Hepatocyte (in vitro differentiated cells): ENCODE results near the gene FRMD3. TPM values are rescaled to one million over a fixed set of nuclear protein-coding genes. Genes with fewer than 3 reads are reported as not detected.

ENCODE experiments used
- DNase-seq: peaks from one replicate; pipeline ENCODE4 v3.0.0-alpha.2; 2016; ENCODE audit warnings: low spot score
- H2AFZ ChIP-seq: fragments of 200-600 bp; sonication (generic); 2 replicates; pipeline ENCODE4 v1.6.0; 2016; ENCODE audit warnings: antibody characterized with exemption, mild to moderate bottlenecking
- H3K27ac ChIP-seq: fragments of 200-600 bp; sonication (generic); 2 replicates; pipeline ENCODE4 v1.5.1; 2016; ENCODE audit warnings: mild to moderate bottlenecking
- H3K27me3 ChIP-seq: fragments of 200-600 bp; sonication (generic); 2 replicates; pipeline ENCODE4 v1.6.1; 2016
- H3K36me3 ChIP-seq: fragments of 200-600 bp; sonication (generic); replicated peaks from 2 replicates; pipeline ENCODE4 v1.5.1; 2016; ENCODE audit warnings: low read depth; ENCODE audit not compliant: insufficient read depth
- H3K4me1 ChIP-seq: fragments of 200-600 bp; sonication (generic); 2 replicates; pipeline ENCODE4 v1.5.1; 2016; ENCODE audit warnings: mild to moderate bottlenecking, moderate library complexity; ENCODE audit not compliant: insufficient read depth
- H3K4me2 ChIP-seq: fragments of 200-600 bp; sonication (generic); 2 replicates; pipeline ENCODE4 v1.6.0; 2016
- H3K4me3 ChIP-seq: fragments of 200-600 bp; sonication (generic); 2 replicates; pipeline ENCODE4 v1.5.1; 2016; ENCODE audit warnings: mild to moderate bottlenecking
- H3K79me2 ChIP-seq: fragments of 200-600 bp; sonication (generic); 2 replicates; pipeline ENCODE4 v1.6.0; 2017; ENCODE audit warnings: mild to moderate bottlenecking
- H3K9me2 ChIP-seq: fragments of 200-600 bp; sonication (generic); replicated peaks from 2 replicates; pipeline ENCODE4 v1.6.0; 2017; ENCODE audit warnings: mild to moderate bottlenecking; ENCODE audit not compliant: insufficient read depth
- H3K9me3 ChIP-seq: fragments of 200-600 bp; sonication (generic); 2 replicates; pipeline ENCODE4 v1.5.1; 2016; ENCODE audit warnings: low read depth, mild to moderate bottlenecking
- H4K20me1 ChIP-seq: fragments of 200-600 bp; sonication (generic); 2 replicates; pipeline ENCODE4 v1.6.0; 2016; ENCODE audit warnings: mild to moderate bottlenecking; ENCODE audit not compliant: insufficient read depth, poor library complexity, severe bottlenecking
- CTCF ChIP-seq: fragments of 200-600 bp; sonication (generic); IDR thresholded peaks from 2 replicates; pipeline ENCODE4 v1.5.1; 2016; ENCODE audit warnings: antibody characterized with exemption, mild to moderate bottlenecking; ENCODE audit not compliant: poor library complexity
- EZH2 ChIP-seq: fragments of 200-600 bp; sonication (generic); IDR thresholded peaks from 2 replicates; pipeline ENCODE4 v1.6.1; 2016; ENCODE audit warnings: antibody characterized with exemption, mild to moderate bottlenecking, borderline replicate concordance
- EZH2phosphoT487 ChIP-seq: fragments of 200-600 bp; sonication (generic); IDR thresholded peaks from one replicate; pipeline ENCODE4 v1.6.1; 2018; ENCODE audit warnings: antibody characterized with exemption, mild to moderate bottlenecking, low read depth, moderate library complexity; ENCODE audit not compliant: unreplicated experiment, severe bottlenecking
- WGBS: methylation state at CpG from one replicate; pipeline ENCODE4 v1.1.6; 2016; ENCODE audit warnings: low lambda C conversion rate; ENCODE audit errors: missing lambda C conversion rate; 5-methylcytosine and 5-hydroxymethylcytosine counted together
- polyA plus RNA-seq: library from polyadenylated mRNA; unstranded; fragments of >200 nt; fragmentation: Nextera tagmentation; extraction: Ambion mirVana; gene quantifications from 2 replicates; pipeline ENCODE4 v1.2.1, GENCODE V29; 2016
- total RNA-seq: library from RNA; depleted of rRNA; stranded (reverse); fragments of >200 nt; gene quantifications from 2 replicates; pipeline ENCODE4 v1.2.3, GENCODE V29; 2014

Gene FRMD3
- total and polyA plus RNA-seq, 2 experiments from 2014 or later: 3.9 to 7.0 TPM

- H3K27me3 ChIP-seq: no peaks in the 10 kb centered on the region
- H2AFZ ChIP-seq: no peak overlapping the region
- H3K36me3 ChIP-seq: no peaks in the 10 kb centered on the region
- H3K9me2 ChIP-seq: no peaks in the 10 kb centered on the region
- no peak overlapping the region for H3K4me2 ChIP-seq
- H3K9me3 ChIP-seq: no peaks in the 10 kb centered on the region
- no peaks in the 10 kb centered on the region for H3K79me2 ChIP-seq
- no peaks in the 10 kb centered on the region for H3K4me1 ChIP-seq
- no peak for DNase-seq
- H3K4me3 ChIP-seq: no peak overlapping the region
- 76% methylated on average over 1 of the region's 1 CpG for WGBS
- H4K20me1 ChIP-seq: no peaks in the 10 kb centered on the region
- H3K27ac ChIP-seq: no peak overlapping the region
- no peak for TF ChIP-seq EZH2phosphoT487
Observed at GRCh38 chr9:83287021-83287420, 251.2 kb downstream of the FRMD3 start.

GRCh38 chr9:83285445-83286225, 252.6 kb downstream of the FRMD3 start:
- Histone ChIP-seq H3K27me3 (no peaks in the 10 kb centered on the region), H3K36me3 (no peaks in the 10 kb centered on the region), H3K9me2 (no peaks in the 10 kb centered on the region), H4K20me1 (no peaks in the 10 kb centered on the region), H3K4me2 (no peak overlapping the region), H3K4me1 (peaks cover 11% of the 10 kb centered on the region), H3K79me2 (no peaks in the 10 kb centered on the region), H3K4me3 (no peak overlapping the region), H2AFZ (no peak overlapping the region), H3K27ac (no peak overlapping the region), H3K9me3 (no peaks in the 10 kb centered on the region)
- no peak for DNase-seq
- no peak for TF ChIP-seq CTCF
- no peak for TF ChIP-seq EZH2
- no peak for TF ChIP-seq EZH2phosphoT487
- WGBS: 76% methylated on average over 3 of the region's 3 CpGs

GRCh38 chr9:83284746-83285145, 253.5 kb downstream of the FRMD3 start:
- H3K4me1 ChIP-seq: peaks cover 12% of the 10 kb centered on the region
- H3K4me2 ChIP-seq: no peak overlapping the region
- H3K27me3 ChIP-seq: no peaks in the 10 kb centered on the region
- 98% methylated on average over 5 of the region's 5 CpGs for WGBS
- H4K20me1 ChIP-seq: no peaks in the 10 kb centered on the region
- no peak overlapping the region for H2AFZ ChIP-seq
- H3K79me2 ChIP-seq: no peaks in the 10 kb centered on the region
- no peak for DNase-seq
- no peaks in the 10 kb centered on the region for H3K9me3 ChIP-seq
- TF ChIP-seq EZH2 (no peak), CTCF (no peak), EZH2phosphoT487 (no peak)
- H3K9me2 ChIP-seq: no peaks in the 10 kb centered on the region
- no peak overlapping the region for H3K4me3 ChIP-seq
- no peak overlapping the region for H3K27ac ChIP-seq
- no peaks in the 10 kb centered on the region for H3K36me3 ChIP-seq

GRCh38 chr9:83283528-83283927, 254.7 kb downstream of the FRMD3 start:
- Histone ChIP-seq H3K79me2 (no peaks in the 10 kb centered on the region), H3K4me2 (no peak overlapping the region), H4K20me1 (no peaks in the 10 kb centered on the region), H3K4me3 (no peak overlapping the region), H3K4me1 (peaks cover 12% of the 10 kb centered on the region), H3K27ac (no peak overlapping the region), H3K9me3 (no peaks in the 10 kb centered on the region), H3K9me2 (no peaks in the 10 kb centered on the region), H2AFZ (no peak overlapping the region), H3K27me3 (no peaks in the 10 kb centered on the region), H3K36me3 (no peaks in the 10 kb centered on the region)
- no peak for TF ChIP-seq EZH2
- TF ChIP-seq EZH2phosphoT487: no peak
- TF ChIP-seq CTCF: no peak
- no peak for DNase-seq
- WGBS: 70% methylated on average over 2 of the region's 2 CpGs
